Ascending aorta (tissue), 2 donors: ENCODE results near the gene DCAF7. TPM values are rescaled to one million over a fixed set of nuclear protein-coding genes. Genes with fewer than 3 reads are reported as not detected.

Experiments used
- DNase-seq, 2 donors: peaks; one replicate each; pipeline ENCODE4 v3.0.0-alpha.2; 2019; ENCODE audit warnings: low spot score in 2 of 2
- H3K27ac ChIP-seq, 2 donors: fragments of 200-600 bp; sonication (generic); one replicate each; pipeline ENCODE4 v1.5.1; 2016 to 2017; ENCODE audit warnings: mild to moderate bottlenecking in 1 of 2
- H3K27me3 ChIP-seq: fragments of 200-600 bp; sonication (generic); one replicate; pipeline ENCODE4 v1.5.1; 2017
- H3K36me3 ChIP-seq, 2 donors: fragments of 200-600 bp; sonication (generic); one replicate each; pipeline ENCODE4 v1.5.1; 2016
- H3K4me1 ChIP-seq, 2 donors: fragments of 200-600 bp; sonication (generic); one replicate each; pipeline ENCODE4 v1.5.1; 2016 to 2017; ENCODE audit warnings: mild to moderate bottlenecking in 1 of 2
- H3K4me3 ChIP-seq, 2 donors: fragments of 200-600 bp; sonication (generic); one replicate each; pipeline ENCODE4 v1.5.1; 2016 to 2017; ENCODE audit warnings: mild to moderate bottlenecking in 1 of 2
- H3K9me3 ChIP-seq, 2 donors: fragments of 200-600 bp; sonication (generic); one replicate each; pipeline ENCODE4 v1.5.1; 2016
- CTCF ChIP-seq, 3 experiments: fragments of 200-600 bp in 2 of 3; fragments of 450-650 bp in 1 of 3; sonication (generic) in 2 of 3; IDR thresholded peaks; one replicate each; pipeline ENCODE4 v1.5.1; 2016 to 2019; ENCODE audit warnings: antibody characterized with exemption in 3 of 3, mild to moderate bottlenecking in 1 of 3, moderate library complexity in 1 of 3
- intact Hi-C: fragments of 100-400 bp; cut with DNase I; formaldehyde crosslinking; loops from one replicate; pipeline ENCODE4 v1.15.1; 2023
- total RNA-seq: library from RNA; depleted of rRNA; stranded (reverse); fragments of >200 nt; gene quantifications from one replicate; pipeline ENCODE4 v1.1.0, GENCODE V29; 2016

DCAF7 gene
- total RNA-seq, 1 donor from 2014 or later, result 18.6 TPM

GRCh38 chr17:63623786-63624530, 73.7 kb downstream of the DCAF7 start:
- Histone ChIP-seq H3K4me1 (peaks cover 4 to 30% of the 10 kb centered on the region in 2 donors), H3K27ac (no peak overlapping the region)

GRCh38 chr17:63624531-63624880, 74.2 kb downstream of the DCAF7 start:
- Histone ChIP-seq H3K27ac (no peak overlapping the region), H3K27me3 (no peaks in the 10 kb centered on the region), H3K36me3 (peaks cover 4 to 8% of the 10 kb centered on the region in 2 donors), H3K4me3 (peak overlapping the region in 1 of 2 donors; percentile 73), H3K9me3 (no peaks in the 10 kb centered on the region), H3K4me1 (peaks cover 4 to 33% of the 10 kb centered on the region in 2 donors)
- DNase-seq, result no peak
- TF ChIP-seq CTCF (IDR thresholded peaks at IDR 0.05), result no peak
- intact Hi-C loops, result loop anchor here (5.0 kb wide), 2 partner anchors 177 to 1147 kb away; partner anchors contain the start of genes CYB561 and TLK2

More at GRCh38 chr17:63623786-63624530, 73.7 kb downstream of the DCAF7 start:
- intact Hi-C loops, result loop anchor here (2.0 to 5.0 kb wide), 6 partner anchors 75 to 1147 kb away; partner anchors contain the start of genes CCDC47, CYB561, FTSJ3 and PSMC5
- H3K27me3 ChIP-seq, result no peaks in the 10 kb centered on the region
- no peaks in the 10 kb centered on the region for H3K9me3 ChIP-seq
- peaks cover 0 to 5% of the 10 kb centered on the region in 2 donors for H3K36me3 ChIP-seq
- no peak for TF ChIP-seq CTCF (IDR thresholded peaks at IDR 0.05)
- DNase-seq, result no peak
- peak overlapping the region; percentile 59 to 73 for H3K4me3 ChIP-seq

- no peak for TF ChIP-seq CTCF (IDR thresholded peaks at IDR 0.05)
- Histone ChIP-seq H3K4me3 (no peak overlapping the region), H3K36me3 (peaks cover 6 to 8% of the 10 kb centered on the region in 2 donors), H3K4me1 (peaks cover 4 to 33% of the 10 kb centered on the region in 2 donors), H3K9me3 (no peaks in the 10 kb centered on the region), H3K27me3 (no peaks in the 10 kb centered on the region), H3K27ac (no peak overlapping the region)
- intact Hi-C loops, result no loop called here
- no peak for DNase-seq
Measured at GRCh38 chr17:63626551-63627180, 76.4 kb downstream of the DCAF7 start.

- no peak for TF ChIP-seq CTCF (IDR thresholded peaks at IDR 0.05)
- H3K4me3 ChIP-seq, result no peak overlapping the region
- peaks cover 27 to 29% of the 10 kb centered on the region in 2 donors for H3K36me3 ChIP-seq
- H3K27ac ChIP-seq, result no peak overlapping the region
- intact Hi-C loops, result no loop called here
- DNase-seq, result no peak
- H3K27me3 ChIP-seq, result no peaks in the 10 kb centered on the region
- no peaks in the 10 kb centered on the region for H3K9me3 ChIP-seq
- H3K4me1 ChIP-seq, result peaks cover 0 to 22% of the 10 kb centered on the region in 2 donors
Measured at GRCh38 chr17:63629627-63630026, 79.3 kb downstream of the DCAF7 start.

- DNase-seq, result no peak
- TF ChIP-seq CTCF (IDR thresholded peaks at IDR 0.05), result no peak
- Histone ChIP-seq H3K36me3 (peaks cover 34 to 41% of the 10 kb centered on the region in 2 donors), H3K4me1 (peaks cover 0 to 13% of the 10 kb centered on the region in 2 donors), H3K27me3 (no peaks in the 10 kb centered on the region), H3K4me3 (no peak overlapping the region), H3K27ac (no peak overlapping the region), H3K9me3 (no peaks in the 10 kb centered on the region)
- intact Hi-C loops, result no loop called here
Measured at GRCh38 chr17:63631062-63631461, 80.8 kb downstream of the DCAF7 start.
